ENCODE measurements around the gene WHRN.
A peak's percentile ranks its signal among the peaks of the same experiment; 100 is the strongest.

The WHRN gene

GRCh38 chr9:114382699-114383520, 122.4 kb downstream of the WHRN start:
- no peak for DNase-seq (ENCODE audit: low read depth)

GRCh38 chr9:114378883-114379282, 126.4 kb downstream of the WHRN start:
- no peak for DNase-seq (ENCODE audit: low read depth)

GRCh38 chr9:114378016-114378415, 127.3 kb downstream of the WHRN start:
- DNase-seq (ENCODE audit: low read depth): no peak

- no peak for DNase-seq (ENCODE audit: low read depth)
Measured at GRCh38 chr9:114376586-114377445, 128.5 kb downstream of the WHRN start.

GRCh38 chr9:114375386-114376175, 129.7 kb downstream of the WHRN start:
- DNase-seq (ENCODE audit: low read depth): no peak

- no peak for DNase-seq (ENCODE audit: low read depth)
Measured at GRCh38 chr9:114374936-114375335, 130.3 kb downstream of the WHRN start.

- no peak for DNase-seq (ENCODE audit: low read depth)
Measured at GRCh38 chr9:114373960-114374730, 131.1 kb downstream of the WHRN start.

GRCh38 chr9:114372921-114373448, 132.3 kb downstream of the WHRN start:
- no peak for DNase-seq (ENCODE audit: low read depth)

- no peak for DNase-seq (ENCODE audit: low read depth)
Measured at GRCh38 chr9:114371973-114372917, 133.0 kb downstream of the WHRN start.

- DNase-seq (ENCODE audit: low read depth): no peak
Measured at GRCh38 chr9:114371343-114371944, 133.8 kb downstream of the WHRN start.

GRCh38 chr9:114370968-114371320, 134.3 kb downstream of the WHRN start:
- no peak for DNase-seq (ENCODE audit: low read depth)

GRCh38 chr9:114370251-114370967, 134.9 kb downstream of the WHRN start:
- DNase-seq (ENCODE audit: low read depth): no peak

- DNase-seq (ENCODE audit: low read depth): no peak
Measured at GRCh38 chr9:114369216-114370130, 135.8 kb downstream of the WHRN start.

GRCh38 chr9:114367772-114368569, 137.3 kb downstream of the WHRN start:
- DNase-seq (ENCODE audit: low read depth): no peak

GRCh38 chr9:114367366-114367765, 137.9 kb downstream of the WHRN start:
- DNase-seq (ENCODE audit: low read depth): no peak

GRCh38 chr9:114366334-114367128, 138.7 kb downstream of the WHRN start:
- peak; percentile 52 for DNase-seq (ENCODE audit: low read depth)
